ENCODE measurements around the gene STEAP2.

STEAP2 gene

GRCh38 chr7:90229682-90230081 is 18.1 kb downstream of the STEAP2 start:
- no peak overlapping the region for H3K4me2 ChIP-seq (ENCODE audit: low read depth, low read length, poor library complexity, severe bottlenecking)
- H3K9me3 ChIP-seq (ENCODE audit: insufficient read depth, low read length), result no peaks in the 10 kb centered on the region
- H3K9ac ChIP-seq (ENCODE audit: low read length), result no peak overlapping the region
- no peaks in the 10 kb centered on the region for H3F3A ChIP-seq (ENCODE audit: insufficient read depth)
- H3K4me3 ChIP-seq (ENCODE audit: insufficient read depth, low read length, poor library complexity, severe bottlenecking), result no peak overlapping the region
- H3K9me2 ChIP-seq (replicated peaks; ENCODE audit: insufficient read depth, low read length), result no peaks in the 10 kb centered on the region
- H3K36me3 ChIP-seq (ENCODE audit: low read length), result no peaks in the 10 kb centered on the region
- no peaks in the 10 kb centered on the region; the same call in 1 of the 2 replicates for H3K27me3 ChIP-seq (ENCODE audit: low read length)
- H2AFZ ChIP-seq (ENCODE audit: low read depth, low read length, severe bottlenecking), result no peak overlapping the region
- no peaks in the 10 kb centered on the region for H4K20me1 ChIP-seq (ENCODE audit: low read depth, low read length)
- H3K79me2 ChIP-seq (ENCODE audit: insufficient read depth, low read length), result no peaks in the 10 kb centered on the region
- TF ChIP-seq CTCF (IDR thresholded peaks at IDR 0.05; ENCODE audit: insufficient read depth, low read length, poor library complexity, severe bottlenecking) (no peak), EZH2phosphoT487 (conservative IDR thresholded peaks at IDR 0.05; ENCODE audit: low read length) (no peak)
- no peak overlapping the region for H3K27ac ChIP-seq (ENCODE audit: low read depth, low read length)

- Histone ChIP-seq H3F3A (ENCODE audit: insufficient read depth) (no peaks in the 10 kb centered on the region), H3K27me3 (ENCODE audit: low read length) (no peaks in the 10 kb centered on the region; the same call in 1 of the 2 replicates), H2AFZ (ENCODE audit: low read depth, low read length, severe bottlenecking) (no peak overlapping the region), H3K9ac (ENCODE audit: low read length) (no peak overlapping the region), H3K79me2 (ENCODE audit: insufficient read depth, low read length) (no peaks in the 10 kb centered on the region), H3K9me2 (replicated peaks; ENCODE audit: insufficient read depth, low read length) (no peaks in the 10 kb centered on the region), H4K20me1 (ENCODE audit: low read depth, low read length) (no peaks in the 10 kb centered on the region), H3K36me3 (ENCODE audit: low read length) (no peaks in the 10 kb centered on the region), H3K4me3 (ENCODE audit: insufficient read depth, low read length, poor library complexity, severe bottlenecking) (no peak overlapping the region), H3K9me3 (ENCODE audit: insufficient read depth, low read length) (no peaks in the 10 kb centered on the region), H3K27ac (ENCODE audit: low read depth, low read length) (no peak overlapping the region), H3K4me2 (ENCODE audit: low read depth, low read length, poor library complexity, severe bottlenecking) (no peak overlapping the region)
- no peak for TF ChIP-seq EZH2phosphoT487 (conservative IDR thresholded peaks at IDR 0.05; ENCODE audit: low read length)
- TF ChIP-seq CTCF (IDR thresholded peaks at IDR 0.05; ENCODE audit: insufficient read depth, low read length, poor library complexity, severe bottlenecking), result no peak
Measured at GRCh38 chr7:90230834-90231233, 19.3 kb downstream of the STEAP2 start.

- Histone ChIP-seq H2AFZ (ENCODE audit: low read depth, low read length, severe bottlenecking) (no peak overlapping the region), H3F3A (ENCODE audit: insufficient read depth) (no peaks in the 10 kb centered on the region), H3K79me2 (ENCODE audit: insufficient read depth, low read length) (no peaks in the 10 kb centered on the region), H3K9me2 (replicated peaks; ENCODE audit: insufficient read depth, low read length) (no peaks in the 10 kb centered on the region), H4K20me1 (ENCODE audit: low read depth, low read length) (no peaks in the 10 kb centered on the region), H3K4me3 (ENCODE audit: insufficient read depth, low read length, poor library complexity, severe bottlenecking) (no peak overlapping the region), H3K27ac (ENCODE audit: low read depth, low read length) (no peak overlapping the region), H3K4me2 (ENCODE audit: low read depth, low read length, poor library complexity, severe bottlenecking) (no peak overlapping the region), H3K27me3 (ENCODE audit: low read length) (no peaks in the 10 kb centered on the region; the same call in 1 of the 2 replicates), H3K9ac (ENCODE audit: low read length) (no peak overlapping the region), H3K36me3 (ENCODE audit: low read length) (no peaks in the 10 kb centered on the region), H3K9me3 (ENCODE audit: insufficient read depth, low read length) (no peaks in the 10 kb centered on the region)
- TF ChIP-seq EZH2phosphoT487 (conservative IDR thresholded peaks at IDR 0.05; ENCODE audit: low read length) (no peak), CTCF (IDR thresholded peaks at IDR 0.05; ENCODE audit: insufficient read depth, low read length, poor library complexity, severe bottlenecking) (no peak)
Measured at GRCh38 chr7:90231304-90231703, 19.8 kb downstream of the STEAP2 start.

Measured in SU-DHL-6 (cell line).